ENCODE results near the gene PPP1R12B. TPM values are rescaled to one million over a fixed set of nuclear protein-coding genes. Genes with fewer than 3 reads are reported as not detected.
"Not testable (repeated sequence)": the region's sequence is repeated elsewhere in the genome, so short reads cannot be mapped to it uniquely, and the experiment has no call there.

PPP1R12B gene
- total RNA-seq, 2 donors from 2014 or later: 420 to 821 TPM

DNA sequence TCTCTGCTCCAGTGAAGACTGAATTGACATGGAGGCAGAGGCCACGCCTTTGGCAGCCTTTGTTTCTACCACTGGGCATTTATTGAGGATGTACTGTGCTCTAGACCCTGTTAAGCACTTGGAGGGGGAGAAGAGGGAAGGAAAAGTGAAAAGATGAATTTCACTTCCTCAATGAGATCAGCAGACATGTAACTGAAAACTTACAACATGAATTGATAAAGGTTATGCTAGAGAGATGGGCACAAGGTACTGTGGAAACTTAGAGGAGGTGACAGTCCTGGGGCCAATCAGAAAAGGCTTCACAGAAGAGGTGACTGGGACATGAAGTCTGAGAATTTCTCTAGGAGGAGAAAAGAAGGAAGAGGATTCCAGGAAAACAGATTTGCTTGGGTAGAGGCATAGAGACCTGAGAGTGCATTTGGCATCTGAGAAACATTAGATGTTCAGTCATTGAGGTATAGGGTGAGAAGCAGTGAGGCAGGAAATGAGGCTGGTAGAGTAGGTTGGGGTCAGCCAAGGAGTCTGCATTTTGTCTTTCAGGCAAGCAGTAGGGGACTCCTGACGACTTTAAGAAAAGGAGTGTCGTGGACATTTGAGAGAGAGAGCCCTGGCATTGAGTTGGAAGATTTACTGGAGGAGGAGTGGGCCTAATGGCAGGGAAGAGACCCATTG lies 248.7 kb downstream of the PPP1R12B start:
- Histone ChIP-seq H3K4me1 (peaks cover 0 to 10% of the 10 kb centered on the region in 2 donors), H3K36me3 (peaks cover 36% of the 10 kb centered on the region), H3K4me3 (no peak overlapping the region), H3K27ac (no peak overlapping the region), H3K9me3 (no peaks in the 10 kb centered on the region), H3K27me3 (no peaks in the 10 kb centered on the region)
- TF ChIP-seq CTCF (IDR thresholded peaks at IDR 0.05): no peak
- DNase-seq (ENCODE audit: low spot score): no peak

GRCh38 chr1:202599669-202600431 lies 251.4 kb downstream of the PPP1R12B start:
- Histone ChIP-seq H3K4me3 (no peak overlapping the region), H3K4me1 (peaks cover 0 to 9% of the 10 kb centered on the region in 2 donors), H3K27me3 (no peaks in the 10 kb centered on the region), H3K27ac (no peak overlapping the region), H3K9me3 (no peaks in the 10 kb centered on the region), H3K36me3 (peaks cover 53% of the 10 kb centered on the region)
- TF ChIP-seq CTCF (IDR thresholded peaks at IDR 0.05): peak; percentile 42 to 81
- DNase-seq (ENCODE audit: low spot score): no peak

DNA sequence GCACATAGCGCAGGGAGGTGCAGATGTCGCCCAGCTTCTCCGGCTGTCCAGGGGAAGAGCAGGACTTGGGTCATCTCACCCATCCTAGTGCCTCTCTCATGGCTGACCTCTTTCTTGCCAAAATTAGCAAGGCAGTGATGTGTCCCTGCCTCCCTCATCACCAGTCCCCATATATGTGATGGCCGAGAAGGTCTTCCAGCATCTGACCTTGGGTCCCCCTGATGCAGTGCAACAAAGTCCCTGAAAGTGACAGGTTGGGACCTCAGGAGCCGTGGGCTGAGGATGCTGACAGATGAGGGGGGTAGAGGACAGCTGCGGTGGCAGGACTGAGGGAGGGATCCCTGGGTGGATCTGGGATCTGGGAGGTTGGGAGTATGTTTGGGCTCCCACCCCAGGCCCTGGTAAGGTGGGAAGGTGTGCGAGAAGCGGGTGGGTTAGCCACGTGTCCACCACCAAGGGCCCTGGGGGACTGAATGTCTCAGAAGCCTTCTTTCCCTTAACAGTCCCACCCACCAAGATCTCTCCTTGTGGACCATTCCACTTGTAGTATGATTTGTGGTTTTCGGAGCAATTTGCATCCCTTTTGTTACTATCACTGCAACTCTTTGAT lies 252.0 kb downstream of the PPP1R12B start:
- H3K27ac ChIP-seq: no peak overlapping the region
- peaks cover 53% of the 10 kb centered on the region for H3K36me3 ChIP-seq

GRCh38 chr1:202603435-202603834 lies 254.9 kb downstream of the PPP1R12B start:
- H3K27ac ChIP-seq: no peak overlapping the region
- H3K9me3 ChIP-seq: no peaks in the 10 kb centered on the region
- DNase-seq (ENCODE audit: low spot score): no peak
- H3K4me3 ChIP-seq: no peak overlapping the region
- H3K36me3 ChIP-seq: peaks cover 52% of the 10 kb centered on the region
- H3K27me3 ChIP-seq: no peaks in the 10 kb centered on the region
- H3K4me1 ChIP-seq: peaks cover 0 to 9% of the 10 kb centered on the region in 2 donors
- no peak for TF ChIP-seq CTCF (IDR thresholded peaks at IDR 0.05)

More for the DNA sequence above, 252.0 kb downstream of the PPP1R12B start:
- DNase-seq (ENCODE audit: low spot score): no peak
- no peaks in the 10 kb centered on the region for H3K27me3 ChIP-seq
- TF ChIP-seq CTCF (IDR thresholded peaks at IDR 0.05): no peak
- H3K9me3 ChIP-seq: no peaks in the 10 kb centered on the region
- H3K4me3 ChIP-seq: no peak overlapping the region
- H3K4me1 ChIP-seq: peaks cover 0 to 9% of the 10 kb centered on the region in 2 donors

DNA sequence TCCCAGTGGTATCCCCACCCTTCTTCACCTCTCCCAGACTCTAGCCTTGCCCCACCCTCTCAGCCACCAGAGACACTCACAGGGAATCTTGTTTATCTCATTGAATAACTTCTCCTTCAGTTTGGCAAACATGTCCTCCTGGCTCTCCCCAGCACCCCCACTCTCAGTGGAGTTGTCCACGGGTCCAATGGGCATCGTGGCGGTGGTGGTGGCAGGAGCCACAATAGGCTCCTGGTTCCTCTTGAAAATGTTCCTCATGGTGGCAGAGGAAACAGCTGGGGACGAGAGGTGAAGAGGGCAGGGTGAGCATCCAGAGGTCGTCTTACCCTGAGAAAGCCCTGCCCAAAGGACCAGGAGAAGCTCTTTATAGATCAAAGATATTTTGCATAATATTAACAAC lies 257.0 kb downstream of the PPP1R12B start:
- no peak for DNase-seq (ENCODE audit: low spot score)
- no peak overlapping the region for H3K4me3 ChIP-seq
- H3K27ac ChIP-seq: no peak overlapping the region
- H3K27me3 ChIP-seq: no peaks in the 10 kb centered on the region
- no peaks in the 10 kb centered on the region for H3K9me3 ChIP-seq
- no peaks in the 10 kb centered on the region for H3K4me1 ChIP-seq
- peaks cover 36% of the 10 kb centered on the region for H3K36me3 ChIP-seq
- TF ChIP-seq CTCF (IDR thresholded peaks at IDR 0.05): no peak

GRCh38 chr1:202612036-202612435 lies 263.5 kb downstream of the PPP1R12B start:
- not testable (repeated sequence) for DNase-seq (ENCODE audit: low spot score); H3K4me3 ChIP-seq; H3K9me3 ChIP-seq; H3K36me3 ChIP-seq; H3K27me3 ChIP-seq; H3K27ac ChIP-seq
- H3K4me1 ChIP-seq: peaks cover 0 to 23% of the 10 kb centered on the region in 2 donors

All from right atrium auricular region (tissue), 2 donors.